GM18519 (cell line): ENCODE data around the gene CC2D1A.

ENCODE experiments used
- ATAC-seq: cut with Tn5 transposase; IDR thresholded peaks from one replicate; pipeline ENCODE4 v1.9.1; 2021; ENCODE audit warnings: mild to moderate bottlenecking, moderate library complexity; ENCODE audit not compliant: unreplicated experiment, low FRiP score

CC2D1A gene

GRCh38 chr19:13932911-13933393 is 27.0 kb downstream of the CC2D1A start:
- no peak for ATAC-seq

- ATAC-seq: no peak
Measured at GRCh38 chr19:13934785-13935109, 28.7 kb downstream of the CC2D1A start.

GRCh38 chr19:13935765-13936510 is 29.9 kb downstream of the CC2D1A start:
- no peak for ATAC-seq

- ATAC-seq: no peak
Measured at GRCh38 chr19:13937479-13938300, 31.7 kb downstream of the CC2D1A start.

- no peak for ATAC-seq
Measured at GRCh38 chr19:13938301-13939064, 32.5 kb downstream of the CC2D1A start, which contains the start of gene PODNL1. Gene PODNL1 (minus strand): TSS chr19:13938417. CDS start chr19:13938181, 236 bp downstream.

- no peak for ATAC-seq
Measured at GRCh38 chr19:13942023-13942684, 36.2 kb downstream of the CC2D1A start.

- no peak for ATAC-seq
Measured at GRCh38 chr19:13946414-13946813, 40.4 kb downstream of the CC2D1A start.

GRCh38 chr19:13951043-13951442 is 45.0 kb downstream of the CC2D1A start:
- no peak for ATAC-seq

GRCh38 chr19:13951799-13952153 is 45.8 kb downstream of the CC2D1A start:
- ATAC-seq: peak; percentile 5

GRCh38 chr19:13952154-13952930 is 46.3 kb downstream of the CC2D1A start, which contains the start of gene DCAF15:
Gene DCAF15 (plus strand): TSS chr19:13952509. CDS start chr19:13952513, 4 bp downstream.
- ATAC-seq: peak; percentile 92

- no peak for ATAC-seq
Measured at GRCh38 chr19:13952931-13953531, 47.0 kb downstream of the CC2D1A start.

GRCh38 chr19:13954185-13954584 is 48.2 kb downstream of the CC2D1A start:
- no peak for ATAC-seq

- ATAC-seq: no peak
Measured at GRCh38 chr19:13955662-13956364, 49.8 kb downstream of the CC2D1A start.

GRCh38 chr19:13956365-13956744 is 50.4 kb downstream of the CC2D1A start:
- ATAC-seq: no peak

- no peak for ATAC-seq
Measured at GRCh38 chr19:13957051-13957450, 51.0 kb downstream of the CC2D1A start.

- no peak for ATAC-seq
Measured at GRCh38 chr19:13958043-13958442, 52.0 kb downstream of the CC2D1A start.

GRCh38 chr19:13959141-13959961 is 53.4 kb downstream of the CC2D1A start:
- ATAC-seq: no peak
